Panc1 (cell line): ENCODE measurements around the gene ANO4.

Experiments used
- CTCF ChIP-seq: fragments of 450-650 bp; IDR thresholded peaks from 2 replicates; pipeline ENCODE4 v1.5.1; 2017; ENCODE audit warnings: mild to moderate bottlenecking
- POLR2AphosphoS5 ChIP-seq: IDR thresholded peaks from 2 replicates; pipeline ENCODE4 v1.6.1; 2012; ENCODE audit warnings: mild to moderate bottlenecking, low read depth, low read length, moderate library complexity
- SIN3A ChIP-seq: IDR thresholded peaks from 2 replicates; pipeline ENCODE4 v1.6.1; 2012; ENCODE audit warnings: low read depth, mild to moderate bottlenecking, low read length, moderate library complexity, borderline replicate concordance; ENCODE audit not compliant: insufficient read depth
- TCF7L2 ChIP-seq: IDR thresholded peaks from 2 replicates; pipeline ENCODE4 v1.6.1; 2011; ENCODE audit warnings: mild to moderate bottlenecking, low read depth, low read length, inconsistent platforms
- TF ChIP-seq, protein P1 (sequence below), 2 experiments: IDR thresholded peaks; 2 replicates each; pipeline ENCODE4 v1.6.1; 2011 to 2012; ENCODE audit warnings: low read depth in 2 of 2, control low read depth in 1 of 2, low read length in 1 of 2, mild to moderate bottlenecking in 1 of 2, moderate library complexity in 1 of 2; ENCODE audit not compliant: insufficient read depth in 1 of 2

DNA sequence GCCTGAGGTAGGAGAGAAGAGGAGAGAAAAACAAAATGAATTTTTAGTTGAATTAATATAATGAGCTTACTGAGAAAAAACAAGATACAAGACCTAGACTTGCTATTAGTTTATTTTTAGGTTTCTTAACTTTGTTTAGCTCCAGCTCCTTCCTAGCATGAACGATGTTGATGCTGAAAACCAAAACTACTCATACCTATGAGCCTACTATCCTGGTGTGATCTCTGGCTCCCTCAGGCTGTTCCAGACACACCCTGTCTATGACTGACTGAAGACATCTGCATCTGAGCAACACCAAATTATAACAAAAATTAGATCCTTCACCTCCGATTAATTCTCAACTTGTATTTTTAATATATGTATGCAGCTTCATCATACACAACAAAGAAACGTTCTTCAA, 225.1 kb downstream of the ANO4 start:
- no peak for TF ChIP-seq CTCF
- TF ChIP-seq POLR2AphosphoS5 = no peak
- TF ChIP-seq, protein P1, sequence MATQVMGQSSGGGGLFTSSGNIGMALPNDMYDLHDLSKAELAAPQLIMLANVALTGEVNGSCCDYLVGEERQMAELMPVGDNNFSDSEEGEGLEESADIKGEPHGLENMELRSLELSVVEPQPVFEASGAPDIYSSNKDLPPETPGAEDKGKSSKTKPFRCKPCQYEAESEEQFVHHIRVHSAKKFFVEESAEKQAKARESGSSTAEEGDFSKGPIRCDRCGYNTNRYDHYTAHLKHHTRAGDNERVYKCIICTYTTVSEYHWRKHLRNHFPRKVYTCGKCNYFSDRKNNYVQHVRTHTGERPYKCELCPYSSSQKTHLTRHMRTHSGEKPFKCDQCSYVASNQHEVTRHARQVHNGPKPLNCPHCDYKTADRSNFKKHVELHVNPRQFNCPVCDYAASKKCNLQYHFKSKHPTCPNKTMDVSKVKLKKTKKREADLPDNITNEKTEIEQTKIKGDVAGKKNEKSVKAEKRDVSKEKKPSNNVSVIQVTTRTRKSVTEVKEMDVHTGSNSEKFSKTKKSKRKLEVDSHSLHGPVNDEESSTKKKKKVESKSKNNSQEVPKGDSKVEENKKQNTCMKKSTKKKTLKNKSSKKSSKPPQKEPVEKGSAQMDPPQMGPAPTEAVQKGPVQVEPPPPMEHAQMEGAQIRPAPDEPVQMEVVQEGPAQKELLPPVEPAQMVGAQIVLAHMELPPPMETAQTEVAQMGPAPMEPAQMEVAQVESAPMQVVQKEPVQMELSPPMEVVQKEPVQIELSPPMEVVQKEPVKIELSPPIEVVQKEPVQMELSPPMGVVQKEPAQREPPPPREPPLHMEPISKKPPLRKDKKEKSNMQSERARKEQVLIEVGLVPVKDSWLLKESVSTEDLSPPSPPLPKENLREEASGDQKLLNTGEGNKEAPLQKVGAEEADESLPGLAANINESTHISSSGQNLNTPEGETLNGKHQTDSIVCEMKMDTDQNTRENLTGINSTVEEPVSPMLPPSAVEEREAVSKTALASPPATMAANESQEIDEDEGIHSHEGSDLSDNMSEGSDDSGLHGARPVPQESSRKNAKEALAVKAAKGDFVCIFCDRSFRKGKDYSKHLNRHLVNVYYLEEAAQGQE (IDR thresholded peaks at IDR 0.05; ENCODE audit: insufficient read depth in 1 of 2, low read depth in 2 of 2, low read length in 1 of 2) = no peak
- TF ChIP-seq SIN3A = no peak
- no peak for TF ChIP-seq TCF7L2
